ENCODE results near the gene MSI2.

MSI2 gene

DNA sequence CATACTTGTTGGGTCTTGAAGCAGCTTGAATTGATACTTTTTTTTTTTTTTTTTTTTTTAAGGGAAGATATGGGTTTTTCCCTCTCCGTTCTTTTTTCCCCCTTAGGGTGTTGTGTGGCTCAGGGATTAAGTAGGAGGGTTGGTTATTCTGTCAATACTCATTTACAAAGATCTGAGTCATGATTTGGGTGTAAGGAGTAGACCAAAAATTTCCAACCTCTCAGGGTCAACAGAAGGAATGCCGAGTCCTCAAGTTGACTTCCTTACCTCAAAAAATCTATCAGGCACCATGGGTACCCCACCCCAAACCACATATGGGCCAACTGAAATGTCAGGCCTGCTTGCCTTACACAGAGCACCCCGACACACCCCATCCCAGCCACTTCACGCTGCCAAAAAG lies 258.3 kb downstream of the MSI2 start:
- no peak for DNase-seq

DNA sequence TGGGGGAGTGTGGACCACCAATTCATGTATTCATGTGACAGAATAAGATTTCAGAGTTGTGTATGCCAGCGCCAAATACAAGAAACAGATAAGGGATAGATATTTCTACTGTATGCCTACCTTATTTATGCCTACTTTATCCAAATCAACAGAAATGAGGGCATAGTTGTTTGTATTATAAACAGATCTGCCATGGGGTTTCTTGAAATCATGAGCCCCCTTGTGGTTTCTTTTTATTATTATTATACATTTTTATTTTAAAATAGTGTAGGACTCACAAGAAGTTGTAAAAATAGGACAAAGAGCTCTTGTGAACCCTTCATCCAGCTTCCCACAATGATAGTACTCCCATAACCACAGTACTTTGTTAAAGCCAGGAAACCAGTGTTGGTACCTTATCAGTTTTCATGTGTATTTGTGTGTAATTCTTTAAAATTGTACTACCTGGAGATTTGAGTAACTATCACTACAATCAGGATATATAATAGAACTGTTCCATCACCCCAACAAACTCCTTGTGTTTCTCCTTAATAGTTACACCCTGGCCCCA lies 259.4 kb downstream of the MSI2 start:
- no peak for DNase-seq

DNA sequence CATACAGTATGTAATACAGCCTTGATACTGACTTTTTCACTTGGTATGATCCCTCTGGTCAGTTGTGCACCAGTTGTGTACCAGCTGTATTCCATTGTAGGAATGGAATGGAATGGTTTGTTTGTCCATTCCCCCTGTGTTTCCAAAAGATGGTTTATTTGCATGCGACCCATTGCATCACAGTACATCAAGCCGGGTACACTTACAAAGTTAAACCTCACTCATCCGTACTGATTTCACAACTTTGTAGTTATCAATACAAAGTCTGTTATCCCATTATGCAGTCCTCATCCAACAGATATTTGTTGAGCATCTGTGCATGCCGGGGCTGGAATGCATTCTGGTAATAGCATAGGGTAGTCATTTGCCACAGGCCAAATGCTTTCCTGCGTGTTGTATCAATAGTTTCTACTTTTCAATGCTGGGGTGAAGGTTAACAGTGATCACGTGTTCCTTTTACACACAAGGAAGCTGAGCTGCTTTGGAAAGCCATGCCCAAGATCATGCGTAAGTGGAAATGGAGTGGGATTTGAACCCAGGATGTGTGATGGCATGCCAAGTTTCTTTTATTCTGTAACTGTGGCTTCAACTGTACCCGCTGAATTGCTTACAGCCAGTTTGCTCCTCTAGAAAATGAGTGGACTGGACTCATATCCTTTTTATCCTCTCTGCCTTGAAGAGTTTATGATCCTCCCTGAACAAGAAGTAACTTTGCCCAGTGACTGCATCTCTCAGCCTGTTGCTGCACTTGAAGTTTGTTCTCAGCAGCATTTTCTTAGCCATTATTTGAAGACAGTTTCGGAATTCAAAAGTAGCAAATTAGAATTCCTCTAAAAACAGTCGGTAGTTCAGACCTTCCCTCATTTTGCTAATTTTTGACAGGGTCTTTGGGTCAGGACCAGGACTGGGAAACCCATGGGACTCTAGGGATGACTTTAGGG lies 260.2 kb downstream of the MSI2 start:
- no peak for DNase-seq

DNA sequence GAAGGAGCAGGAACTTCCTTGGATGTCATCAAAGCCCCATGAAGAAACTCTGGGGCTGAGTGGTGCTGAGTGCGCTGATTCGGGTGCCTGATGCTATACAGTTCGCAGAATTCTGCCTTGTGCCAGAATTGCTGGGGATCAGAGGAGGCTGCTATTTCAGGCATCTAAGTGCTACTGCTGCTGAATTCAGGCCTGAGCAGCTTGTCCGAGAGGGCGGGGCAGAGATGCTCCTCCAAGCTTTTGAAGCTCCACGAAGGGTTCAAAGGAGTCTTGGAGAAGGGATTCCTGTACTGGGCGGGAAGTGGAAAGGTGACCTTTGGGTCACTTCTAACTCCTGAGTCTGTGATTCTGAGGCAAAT lies 260.9 kb downstream of the MSI2 start:
- DNase-seq = no peak

DNA sequence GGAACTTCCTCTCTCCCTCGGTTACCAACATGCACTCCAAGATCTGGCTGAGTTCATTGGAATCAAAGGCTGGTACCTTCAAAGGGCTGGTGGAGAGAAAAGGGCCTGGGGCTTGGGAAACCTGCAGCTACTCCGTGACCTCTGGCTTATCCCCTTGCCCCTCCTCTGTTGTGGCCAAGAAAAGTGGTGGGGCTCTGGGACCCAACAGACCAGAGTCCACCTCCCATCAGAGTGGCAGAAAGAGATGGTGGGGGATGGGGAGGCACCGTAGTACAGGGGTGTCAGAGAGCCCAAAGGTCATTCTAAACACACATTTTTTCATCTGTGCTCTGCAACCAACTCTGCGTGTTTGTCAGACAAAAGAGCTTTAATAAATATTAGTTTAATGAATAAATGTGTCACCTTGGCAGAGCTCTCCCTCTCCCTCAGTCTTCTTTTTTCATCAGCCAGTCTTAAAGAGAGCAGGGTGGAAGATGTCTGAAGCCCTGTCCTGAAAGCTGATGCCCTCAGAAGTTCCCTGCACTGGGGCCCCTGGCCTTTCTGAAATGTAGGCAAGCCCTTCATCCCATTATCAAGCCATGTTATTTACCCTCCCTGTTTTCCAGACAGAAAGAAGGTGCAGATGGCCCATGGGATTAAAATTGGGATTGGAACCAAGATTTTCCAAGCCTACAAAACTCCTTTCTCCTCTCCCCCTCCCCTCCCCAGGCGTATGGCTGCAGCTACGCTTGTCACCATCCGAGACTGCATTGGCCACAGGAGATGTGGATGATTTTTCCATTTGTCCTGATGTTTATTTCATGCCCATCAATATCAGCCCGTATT lies 261.5 kb downstream of the MSI2 start:
- no peak for DNase-seq

DNA sequence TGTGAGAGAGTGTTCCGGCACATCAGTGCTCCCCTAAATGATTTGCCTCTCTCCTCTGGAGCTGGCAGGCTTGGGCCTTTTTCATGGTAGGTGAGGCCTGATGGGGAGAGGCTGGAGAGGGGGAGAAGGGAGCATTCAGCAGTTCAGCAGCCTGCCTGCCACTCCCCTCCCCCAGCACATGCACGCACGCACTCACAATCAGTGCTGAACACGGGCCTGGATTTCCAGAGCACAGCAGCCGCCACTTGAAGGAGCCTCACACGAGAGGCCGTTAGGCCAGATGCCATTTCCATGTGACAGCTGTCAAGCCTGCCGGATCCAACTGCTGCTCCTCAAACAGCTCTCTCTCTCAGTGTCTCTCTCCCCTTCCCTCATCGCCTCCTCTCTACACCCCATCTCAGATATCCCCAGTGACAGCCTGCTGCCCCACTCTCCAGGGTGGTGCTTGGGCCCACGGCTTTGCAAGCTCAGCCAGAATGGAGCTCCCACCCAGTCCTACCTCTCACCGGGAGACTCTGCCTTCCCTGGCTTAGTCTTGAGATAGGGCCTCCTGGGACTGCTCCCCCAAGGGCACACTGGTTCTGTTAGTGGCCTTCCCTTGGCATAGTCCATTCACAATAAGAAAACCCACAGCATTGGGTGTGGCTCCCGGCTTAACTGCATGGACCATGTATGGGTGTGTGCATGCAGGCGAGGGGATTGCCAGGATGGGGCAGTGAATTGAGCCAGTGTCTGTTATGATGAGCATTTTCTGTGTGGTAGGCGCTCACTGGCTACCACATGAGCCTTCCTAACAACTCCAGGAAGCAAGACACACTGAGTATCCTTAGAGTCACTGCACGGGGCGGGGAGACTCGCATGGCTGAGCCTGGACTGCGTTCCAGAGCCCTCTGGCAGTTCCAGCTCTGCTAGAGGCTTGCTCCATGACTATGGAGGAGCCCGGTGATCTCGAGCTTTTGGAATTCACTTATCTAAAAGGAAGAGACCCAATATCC lies 262.6 kb downstream of the MSI2 start:
- no peak for DNase-seq

DNA sequence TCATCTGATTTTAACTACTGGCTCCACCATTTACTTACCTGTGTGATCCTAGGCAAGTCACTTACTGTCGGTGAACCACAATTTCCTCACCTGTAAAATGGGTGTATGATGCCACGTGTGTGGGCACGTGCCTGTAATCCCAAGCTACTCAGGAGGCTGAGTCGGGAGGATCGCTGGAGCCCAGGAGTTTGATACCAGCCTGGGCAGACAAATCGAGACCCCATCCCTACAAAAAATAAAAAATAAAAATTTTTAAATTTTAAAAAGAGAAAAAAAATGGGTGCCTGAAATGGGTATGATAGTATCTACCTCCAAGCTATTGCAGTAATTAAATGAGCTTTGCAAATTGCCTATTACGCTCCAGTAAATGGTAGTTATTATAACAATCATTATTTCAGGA lies 263.5 kb downstream of the MSI2 start:
- no peak for DNase-seq

DNA sequence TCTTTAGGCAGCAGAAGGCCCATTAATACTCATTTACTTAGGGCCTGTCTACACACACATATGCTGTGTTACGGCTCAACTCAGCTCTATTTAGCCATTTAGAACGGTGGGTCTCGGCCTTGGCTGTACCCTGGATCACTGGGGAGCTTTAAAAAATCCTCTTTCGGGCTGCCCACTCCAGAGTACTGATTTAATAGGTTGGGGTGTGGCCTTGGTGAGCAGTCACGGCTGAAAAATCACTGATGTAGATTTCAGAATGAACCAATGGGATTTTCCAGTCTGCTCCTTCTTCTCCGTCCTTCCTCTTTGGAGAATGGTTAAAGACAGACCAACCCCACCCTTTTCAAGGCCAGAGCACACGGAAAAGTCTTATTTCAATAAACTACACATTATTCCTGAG lies 265.3 kb downstream of the MSI2 start:
- DNase-seq = no peak

DNA sequence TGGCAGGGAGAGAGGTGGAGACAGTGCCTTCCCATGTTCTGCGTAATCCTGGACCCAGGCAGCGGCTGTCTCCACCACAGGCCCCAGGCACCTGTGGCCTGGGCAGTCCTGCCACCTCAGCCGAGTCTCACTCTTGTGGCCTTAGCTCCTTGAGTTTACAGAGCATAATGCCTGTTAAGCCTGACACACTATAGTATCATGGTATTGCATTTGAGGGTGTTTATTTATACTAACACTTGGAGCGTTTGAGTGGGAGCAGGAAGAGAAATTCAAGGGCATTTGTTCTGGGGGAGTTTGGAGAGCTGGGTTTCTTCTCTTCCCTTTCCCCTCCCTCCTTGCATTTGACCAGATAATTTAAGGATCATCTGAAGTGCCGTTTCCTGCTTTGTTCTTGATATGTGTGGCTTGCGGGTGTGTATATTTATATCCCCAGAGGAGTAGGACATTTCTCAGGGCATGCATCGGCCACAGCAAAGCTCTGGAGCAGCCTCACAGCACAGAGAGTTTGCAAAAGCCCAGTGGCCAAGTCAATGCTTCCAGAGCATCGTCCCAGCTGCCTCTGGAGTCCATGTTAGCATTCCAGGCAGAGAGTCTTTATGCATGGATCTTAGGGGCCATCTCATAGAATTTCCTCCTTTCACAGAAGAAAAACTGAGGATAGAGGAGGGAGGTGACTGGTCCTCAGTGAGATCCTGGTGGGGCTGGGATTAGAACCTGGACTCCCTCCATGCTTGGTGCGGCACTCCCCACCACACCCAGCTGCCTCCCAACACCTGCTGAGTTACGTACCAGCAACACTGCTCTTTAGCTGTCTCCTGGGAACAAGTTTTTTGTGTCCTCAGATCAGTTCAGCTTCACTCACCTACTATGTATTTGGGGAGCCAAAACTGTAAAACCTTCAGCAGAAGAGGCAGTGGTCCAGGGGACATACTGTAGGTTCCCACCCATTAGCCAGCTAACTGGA lies 266.0 kb downstream of the MSI2 start:
- DNase-seq = no peak

DNA sequence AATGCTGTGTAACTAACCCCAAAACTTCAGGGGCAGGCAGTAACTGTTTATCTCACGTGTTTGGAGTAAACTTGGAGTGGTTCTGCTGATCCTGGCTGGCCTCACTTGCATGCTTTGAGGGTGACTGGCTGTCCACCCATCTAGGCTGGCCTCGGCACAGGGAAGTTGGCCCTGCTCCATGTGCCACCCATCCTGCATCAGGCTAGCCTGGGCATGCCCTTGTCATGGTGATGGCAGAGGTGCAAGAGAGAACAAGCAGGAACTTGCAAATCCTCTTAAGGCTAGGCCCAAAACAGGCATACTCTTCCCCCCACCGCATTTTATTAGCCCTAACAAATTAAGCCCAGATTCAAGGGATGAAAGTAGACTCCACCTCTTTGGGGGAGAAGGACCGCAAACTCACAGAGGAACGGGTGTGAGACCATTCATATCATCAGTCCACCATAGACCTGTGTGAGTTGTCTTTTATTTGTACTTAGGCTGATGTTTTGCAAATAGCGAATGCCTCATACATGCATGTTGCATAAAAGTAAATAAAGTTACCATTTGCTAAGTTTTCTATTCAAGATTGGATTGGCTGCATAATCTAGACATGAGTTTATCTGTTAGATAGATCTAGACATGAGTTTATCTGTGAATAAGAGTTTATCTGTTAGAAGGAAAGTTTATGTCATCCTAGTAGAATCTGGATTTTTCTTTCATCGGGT lies 267.8 kb downstream of the MSI2 start:
- no peak for DNase-seq

DNA sequence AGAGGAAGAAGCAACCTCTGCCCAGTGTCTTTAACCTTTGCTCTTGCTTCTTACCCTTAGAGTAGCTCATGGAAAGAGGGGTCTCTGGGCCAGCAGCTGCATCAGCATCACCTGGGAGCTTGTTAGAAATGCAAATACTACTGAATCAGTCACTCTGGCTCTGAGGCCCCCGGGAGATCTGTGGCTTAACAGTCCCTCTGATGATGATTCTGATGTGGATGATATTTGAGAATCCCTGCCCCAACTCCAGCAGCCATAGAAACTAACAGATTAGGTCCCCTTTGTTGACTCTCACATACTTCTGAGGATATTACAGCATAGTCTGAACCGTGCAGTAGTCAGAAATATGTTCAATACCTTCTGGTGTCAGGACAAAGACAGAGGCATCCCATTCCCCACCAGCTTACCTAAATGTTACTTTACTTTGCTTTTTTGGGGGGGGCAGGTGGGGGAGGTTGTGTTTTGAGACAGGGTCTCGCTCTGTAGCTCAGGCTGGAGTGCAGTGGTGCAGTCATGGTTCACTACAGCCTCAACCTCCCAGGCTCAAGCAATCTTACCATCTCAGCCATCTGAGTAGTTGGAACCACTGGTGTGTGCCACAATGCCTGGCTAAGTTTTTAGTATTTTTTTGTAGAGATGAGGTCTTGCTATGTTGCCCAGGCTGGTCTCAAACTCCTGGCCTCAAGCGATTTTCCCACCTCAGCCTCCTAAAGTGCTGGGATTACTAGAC lies 268.7 kb downstream of the MSI2 start:
- no peak for DNase-seq

DNA sequence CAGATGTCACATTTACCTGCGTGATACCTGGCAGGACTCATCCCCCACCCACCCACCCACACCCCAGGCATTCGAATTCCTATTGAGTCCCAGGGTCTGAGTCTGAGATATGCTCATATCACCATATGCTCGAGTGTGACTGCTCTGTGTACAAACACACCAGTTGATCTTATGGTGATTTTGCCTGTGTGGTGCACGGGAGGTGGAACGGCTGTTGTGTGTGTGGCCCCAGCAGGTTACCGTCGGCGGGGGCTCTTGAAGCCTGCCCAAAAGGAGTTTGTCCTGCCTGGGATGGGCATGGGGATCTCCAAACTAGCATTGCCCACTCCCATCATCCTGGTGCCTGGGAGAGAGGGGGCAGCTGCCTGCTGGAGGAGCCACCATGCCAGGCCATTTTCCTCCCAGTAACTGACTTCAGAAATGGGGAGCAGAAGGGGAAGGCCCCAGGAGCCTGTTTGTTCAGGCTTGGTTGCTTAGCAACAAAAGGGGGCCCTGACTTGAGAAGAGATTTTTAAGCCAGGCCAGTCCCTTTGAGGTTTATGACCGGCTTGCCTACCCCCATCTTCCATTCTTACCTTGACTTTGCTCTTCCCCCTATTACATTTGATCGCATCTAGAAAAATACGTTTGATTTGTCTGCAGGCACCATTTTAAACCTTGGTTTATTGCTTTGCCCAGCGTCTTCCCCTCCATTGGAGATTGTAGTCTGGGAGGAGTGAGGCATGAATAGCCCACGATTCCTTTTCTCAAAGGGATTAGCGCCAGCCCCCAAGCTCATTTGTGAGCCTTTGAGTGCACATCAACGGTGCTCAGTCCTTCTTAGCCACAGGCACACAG lies 271.1 kb downstream of the MSI2 start:
- no peak for DNase-seq

DNA sequence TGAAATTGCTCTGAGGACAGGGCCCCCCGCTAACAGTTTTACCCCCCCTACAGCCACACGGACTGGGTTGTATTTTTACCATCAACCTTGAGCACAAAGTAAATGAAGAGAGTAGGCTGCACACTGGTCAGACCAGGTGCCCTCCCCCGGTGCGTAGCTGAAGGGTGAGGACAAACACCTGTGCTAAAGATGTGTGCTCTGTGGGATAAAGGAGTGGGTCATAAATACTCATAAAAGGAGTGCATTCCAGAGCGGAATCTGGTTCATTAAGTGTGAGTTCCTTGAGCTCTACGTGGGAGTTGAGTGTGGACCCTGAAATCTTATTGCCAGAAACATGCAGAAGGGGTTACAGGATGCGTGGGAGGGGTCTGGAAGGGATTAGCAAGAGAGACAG lies 271.7 kb downstream of the MSI2 start:
- no peak for DNase-seq

DNA sequence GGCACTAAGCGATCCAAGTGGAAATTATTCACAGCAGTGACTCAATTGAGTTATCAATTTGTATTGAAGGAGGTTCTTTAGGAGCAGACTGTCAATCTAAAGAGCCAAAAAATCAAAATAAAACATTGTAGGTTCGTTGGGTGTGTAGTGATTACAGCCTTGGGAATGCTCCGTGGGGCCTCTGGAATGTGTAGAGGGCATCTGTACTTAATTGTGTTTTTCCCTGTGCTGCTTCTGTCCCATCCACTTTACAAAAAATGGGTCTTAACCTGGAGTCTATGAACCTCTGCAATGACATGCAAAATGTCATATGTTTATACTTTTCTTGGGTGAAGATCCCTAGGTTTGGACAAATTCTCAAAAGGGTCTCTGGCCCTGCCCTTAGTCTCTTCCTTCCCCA lies 273.7 kb downstream of the MSI2 start:
- DNase-seq = no peak

DNA sequence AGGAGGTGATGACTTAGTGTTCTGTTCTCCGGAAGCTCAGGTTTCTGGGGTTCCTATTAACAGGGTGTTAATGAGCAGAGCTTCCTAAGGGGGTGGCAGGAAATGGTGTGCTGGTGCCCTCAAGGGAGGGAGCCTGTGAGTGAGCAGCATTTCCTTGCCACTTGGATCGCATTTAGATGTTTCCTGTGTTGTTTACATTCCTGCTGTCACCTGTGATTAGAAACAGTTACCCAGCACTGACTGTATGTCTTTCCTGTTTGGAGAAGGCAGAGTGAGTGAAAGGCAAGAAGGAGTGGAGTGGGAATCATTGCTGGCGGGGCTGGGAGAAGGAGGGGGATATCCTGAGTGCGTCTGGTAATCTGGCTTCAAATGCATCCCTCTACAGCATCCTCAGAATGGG lies 274.2 kb downstream of the MSI2 start:
- DNase-seq = no peak

DNA sequence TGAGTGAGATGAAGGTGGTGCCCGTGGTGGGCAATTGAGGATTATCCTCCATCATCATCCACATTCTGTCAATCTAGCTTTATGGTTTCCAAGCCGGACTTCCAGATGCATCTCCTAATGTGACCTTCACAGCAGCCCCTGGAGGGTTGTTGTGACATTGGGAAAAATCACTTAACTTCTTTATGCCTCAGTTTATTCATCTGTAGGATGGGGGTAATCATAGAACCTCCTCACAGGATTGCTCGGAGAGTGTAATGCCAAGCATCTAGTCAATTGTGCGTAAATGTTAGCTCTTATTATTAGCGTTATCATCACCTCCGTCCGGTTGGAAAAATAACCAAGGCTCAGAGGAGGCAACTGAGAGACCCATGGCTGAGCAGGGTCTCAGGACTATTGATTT lies 274.8 kb downstream of the MSI2 start:
- no peak for DNase-seq

DNA sequence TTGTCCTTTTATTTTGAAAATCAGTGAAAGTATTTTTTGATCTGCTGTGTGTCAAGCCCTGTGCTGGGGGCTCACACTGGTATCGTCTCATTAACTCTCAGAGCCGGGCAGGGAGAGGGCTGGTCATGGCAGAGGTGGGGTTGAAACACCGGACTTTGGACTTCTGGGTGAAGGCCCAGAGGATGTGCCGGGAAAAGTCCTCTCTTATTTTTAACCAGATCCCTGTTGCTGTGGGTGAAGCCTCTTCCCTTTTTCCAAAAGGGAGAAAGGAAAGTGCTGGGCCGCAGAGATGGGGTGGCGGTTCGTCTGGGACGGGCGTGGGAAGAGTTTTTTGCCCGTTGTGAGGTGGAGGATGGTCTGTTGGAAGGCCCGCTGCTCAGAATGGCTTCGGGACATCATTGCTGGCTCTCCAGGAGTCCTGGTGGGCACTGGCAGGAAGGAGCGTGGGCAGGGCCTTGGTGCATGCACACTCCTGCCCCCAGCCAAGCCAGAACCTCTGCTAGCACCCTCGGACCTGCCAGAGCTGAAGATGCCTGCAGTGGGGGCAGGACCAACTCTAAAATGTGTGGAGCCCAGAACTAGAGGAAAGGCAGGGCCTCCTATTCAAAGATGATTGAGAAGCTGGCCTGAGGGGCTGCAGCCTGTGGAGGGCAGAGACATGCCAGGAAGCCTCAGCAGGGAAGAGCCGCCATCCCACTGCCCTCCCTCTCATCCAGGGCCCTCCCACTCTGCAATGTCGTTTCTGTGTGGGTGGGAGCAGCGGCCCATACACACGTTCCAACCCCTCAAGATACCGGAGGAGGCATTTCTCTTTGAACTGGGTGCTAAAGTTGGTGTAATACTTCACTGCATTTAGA lies 275.6 kb downstream of the MSI2 start:
- no peak for DNase-seq

DNA sequence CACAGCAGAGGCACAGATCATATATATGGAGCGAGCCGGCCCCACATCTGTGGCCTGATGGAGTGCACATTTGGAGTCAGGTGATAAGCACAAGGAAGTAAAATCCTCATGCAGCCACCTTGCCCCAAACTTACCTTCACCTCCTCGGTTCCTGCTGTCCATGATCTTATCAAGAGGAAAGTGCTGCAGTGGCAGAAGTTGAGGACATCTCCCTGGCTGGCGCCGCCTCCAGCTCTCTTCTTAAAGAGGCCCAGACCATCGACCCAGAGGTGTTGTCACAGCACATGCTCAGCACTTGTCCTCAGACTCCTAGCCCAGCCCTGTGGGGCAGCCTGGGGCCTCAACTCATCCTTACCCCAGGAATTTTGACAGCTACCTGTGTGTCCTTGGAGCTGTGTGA lies 276.2 kb downstream of the MSI2 start:
- DNase-seq = no peak
